ENCODE results near the gene CACNG5. TPM values are rescaled to one million over a fixed set of nuclear protein-coding genes. Genes with fewer than 3 reads are reported as not detected.

The CACNG5 gene
- total and polyA plus RNA-seq, 2 experiments from 2014 or later: 1.8 to 3.3 TPM

GRCh38 chr17:66843627-66844026 is 8.7 kb downstream of the CACNG5 start (continued):
- TF ChIP-seq ZNF462 (CRISPR knock-in tag; IDR thresholded peaks at IDR 0.05) (no peak), ZNF331 (CRISPR knock-in tag; IDR thresholded peaks at IDR 0.05; ENCODE audit: low read depth) (no peak), ETS1 (IDR thresholded peaks at IDR 0.05) (no peak), ZNF114 (CRISPR knock-in tag; IDR thresholded peaks at IDR 0.05) (no peak), STAT1 (IDR thresholded peaks at IDR 0.05; ENCODE audit: unreplicated experiment) (no peak), JUNB (IDR thresholded peaks at IDR 0.05; ENCODE audit: unreplicated experiment) (no peak), EZH2 (IDR thresholded peaks at IDR 0.05; ENCODE audit: low read depth, unreplicated experiment) (no peak)
- TF ChIP-seq, protein P1, sequence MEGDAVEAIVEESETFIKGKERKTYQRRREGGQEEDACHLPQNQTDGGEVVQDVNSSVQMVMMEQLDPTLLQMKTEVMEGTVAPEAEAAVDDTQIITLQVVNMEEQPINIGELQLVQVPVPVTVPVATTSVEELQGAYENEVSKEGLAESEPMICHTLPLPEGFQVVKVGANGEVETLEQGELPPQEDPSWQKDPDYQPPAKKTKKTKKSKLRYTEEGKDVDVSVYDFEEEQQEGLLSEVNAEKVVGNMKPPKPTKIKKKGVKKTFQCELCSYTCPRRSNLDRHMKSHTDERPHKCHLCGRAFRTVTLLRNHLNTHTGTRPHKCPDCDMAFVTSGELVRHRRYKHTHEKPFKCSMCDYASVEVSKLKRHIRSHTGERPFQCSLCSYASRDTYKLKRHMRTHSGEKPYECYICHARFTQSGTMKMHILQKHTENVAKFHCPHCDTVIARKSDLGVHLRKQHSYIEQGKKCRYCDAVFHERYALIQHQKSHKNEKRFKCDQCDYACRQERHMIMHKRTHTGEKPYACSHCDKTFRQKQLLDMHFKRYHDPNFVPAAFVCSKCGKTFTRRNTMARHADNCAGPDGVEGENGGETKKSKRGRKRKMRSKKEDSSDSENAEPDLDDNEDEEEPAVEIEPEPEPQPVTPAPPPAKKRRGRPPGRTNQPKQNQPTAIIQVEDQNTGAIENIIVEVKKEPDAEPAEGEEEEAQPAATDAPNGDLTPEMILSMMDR (conservative IDR thresholded peaks at IDR 0.05; ENCODE audit: low read depth in 2 of 2): no peak

Data from GM23338 (cell line).